Vagina (tissue), 2 donors: ENCODE measurements around the gene ZNF14.
"Not testable (repeated sequence)": the region's sequence is repeated elsewhere in the genome, so short reads cannot be mapped to it uniquely, and the experiment has no call there.

Experiments
- POLR2A ChIP-seq, 2 donors: fragments of 450-650 bp; IDR thresholded peaks; one replicate each; pipeline ENCODE4 v1.6.1; 2017; ENCODE audit warnings: antibody characterized with exemption in 2 of 2, mild to moderate bottlenecking in 2 of 2, moderate library complexity in 2 of 2
- TF ChIP-seq, protein P1 (sequence below), 3 experiments: fragments of 450-650 bp in 2 of 3; fragments of 200-600 bp in 1 of 3; sonication (generic) in 1 of 3; IDR thresholded peaks; one replicate each; pipeline ENCODE4 v1.5.1; 2017 to 2019; ENCODE audit warnings: antibody characterized with exemption in 3 of 3, mild to moderate bottlenecking in 2 of 3, moderate library complexity in 2 of 3

DNA sequence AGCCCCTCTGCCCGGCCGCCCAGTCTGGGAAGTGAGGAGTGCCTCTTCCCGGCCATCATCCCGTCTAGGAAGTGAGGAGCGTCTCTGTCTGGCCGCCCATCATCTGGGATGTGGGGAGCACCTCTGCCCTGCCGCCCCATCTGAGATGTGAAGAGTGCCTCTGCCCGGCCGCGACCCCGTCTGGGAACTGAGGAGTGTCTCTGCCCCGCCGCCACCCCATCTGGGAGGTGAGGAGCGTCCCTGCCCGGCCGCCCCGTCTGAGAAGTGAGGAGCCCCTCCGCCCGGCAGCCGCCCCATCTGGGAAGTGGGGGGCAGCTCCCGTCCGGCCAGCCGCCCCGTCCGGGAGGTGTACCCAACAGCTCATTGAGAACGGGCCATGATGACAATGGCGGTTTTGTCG lies 37.1 kb upstream of the ZNF14 start:
- TF ChIP-seq POLR2A (IDR thresholded peaks at IDR 0.05) = not testable (repeated sequence)
- TF ChIP-seq, protein P1, sequence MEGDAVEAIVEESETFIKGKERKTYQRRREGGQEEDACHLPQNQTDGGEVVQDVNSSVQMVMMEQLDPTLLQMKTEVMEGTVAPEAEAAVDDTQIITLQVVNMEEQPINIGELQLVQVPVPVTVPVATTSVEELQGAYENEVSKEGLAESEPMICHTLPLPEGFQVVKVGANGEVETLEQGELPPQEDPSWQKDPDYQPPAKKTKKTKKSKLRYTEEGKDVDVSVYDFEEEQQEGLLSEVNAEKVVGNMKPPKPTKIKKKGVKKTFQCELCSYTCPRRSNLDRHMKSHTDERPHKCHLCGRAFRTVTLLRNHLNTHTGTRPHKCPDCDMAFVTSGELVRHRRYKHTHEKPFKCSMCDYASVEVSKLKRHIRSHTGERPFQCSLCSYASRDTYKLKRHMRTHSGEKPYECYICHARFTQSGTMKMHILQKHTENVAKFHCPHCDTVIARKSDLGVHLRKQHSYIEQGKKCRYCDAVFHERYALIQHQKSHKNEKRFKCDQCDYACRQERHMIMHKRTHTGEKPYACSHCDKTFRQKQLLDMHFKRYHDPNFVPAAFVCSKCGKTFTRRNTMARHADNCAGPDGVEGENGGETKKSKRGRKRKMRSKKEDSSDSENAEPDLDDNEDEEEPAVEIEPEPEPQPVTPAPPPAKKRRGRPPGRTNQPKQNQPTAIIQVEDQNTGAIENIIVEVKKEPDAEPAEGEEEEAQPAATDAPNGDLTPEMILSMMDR (IDR thresholded peaks at IDR 0.05) = not testable (repeated sequence)
